ENCODE results near the gene RORC. TPM values are rescaled to one million over a fixed set of nuclear protein-coding genes. Genes with fewer than 3 reads are reported as not detected.

The RORC gene
- total RNA-seq, 1 experiment from 2014 or later = not detected

GRCh38 chr1:151849126-151849525 is 17.5 kb upstream of the RORC start:
- no peak for DNase-seq (ENCODE audit: low read depth)

- DNase-seq (ENCODE audit: low read depth) = peak; percentile 48
Observed at GRCh38 chr1:151847867-151848596, 16.4 kb upstream of the RORC start.

- no peak for DNase-seq (ENCODE audit: low read depth)
Observed at GRCh38 chr1:151846686-151847237, 15.2 kb upstream of the RORC start.

- DNase-seq (ENCODE audit: low read depth) = peak; percentile 81
Observed at GRCh38 chr1:151846062-151846568, 14.5 kb upstream of the RORC start.

- no peak for DNase-seq (ENCODE audit: low read depth)
Observed at GRCh38 chr1:151843398-151843797, 11.8 kb upstream of the RORC start.

- peak; percentile 87 for DNase-seq (ENCODE audit: low read depth)
Observed at GRCh38 chr1:151841141-151841540, 9.5 kb upstream of the RORC start.

- DNase-seq (ENCODE audit: low read depth) = no peak
Observed at GRCh38 chr1:151840421-151840820, 8.8 kb upstream of the RORC start.

GRCh38 chr1:151839457-151840403 is 8.1 kb upstream of the RORC start, which contains the start of gene C2CD4D:
Gene C2CD4D (minus strand): TSS chr1:151839820. CDS start chr1:151838989, 831 bp downstream.
- no peak for DNase-seq (ENCODE audit: low read depth)

- no peak for DNase-seq (ENCODE audit: low read depth)
Observed at GRCh38 chr1:151839082-151839412, 7.4 kb upstream of the RORC start.

GRCh38 chr1:151838222-151839081 is 6.8 kb upstream of the RORC start:
- DNase-seq (ENCODE audit: low read depth) = no peak

- no peak for DNase-seq (ENCODE audit: low read depth)
Observed at GRCh38 chr1:151837884-151838221, 6.3 kb upstream of the RORC start.

- peak; percentile 31 for DNase-seq (ENCODE audit: low read depth)
Observed at GRCh38 chr1:151837197-151837596, 5.6 kb upstream of the RORC start.

GRCh38 chr1:151835596-151835995 is 4.0 kb upstream of the RORC start:
- no peak for DNase-seq (ENCODE audit: low read depth)

GRCh38 chr1:151834239-151834638 is 2.6 kb upstream of the RORC start:
- DNase-seq (ENCODE audit: low read depth) = no peak

GRCh38 chr1:151833172-151833900 is 1.7 kb upstream of the RORC start:
- DNase-seq (ENCODE audit: low read depth) = no peak

GRCh38 chr1:151832318-151832980 is 847 bp upstream of the RORC start:
- DNase-seq (ENCODE audit: low read depth) = peak; percentile 72

GRCh38 chr1:151831256-151831591 is 378 bp downstream of the RORC start:
- no peak for DNase-seq (ENCODE audit: low read depth)

GRCh38 chr1:151830055-151830454 is 1.5 kb downstream of the RORC start:
- no peak for DNase-seq (ENCODE audit: low read depth)

- DNase-seq (ENCODE audit: low read depth) = no peak
Observed at GRCh38 chr1:151829352-151830046, 2.1 kb downstream of the RORC start.

GRCh38 chr1:151828921-151829320 is 2.7 kb downstream of the RORC start:
- no peak for DNase-seq (ENCODE audit: low read depth)
